ENCODE results near the gene WDR81.
A peak's percentile ranks its signal among the peaks of the same experiment; 100 is the strongest.
"Not testable (repeated sequence)": the region's sequence is repeated elsewhere in the genome, so short reads cannot be mapped to it uniquely, and the experiment has no call there.

WDR81 gene

DNA sequence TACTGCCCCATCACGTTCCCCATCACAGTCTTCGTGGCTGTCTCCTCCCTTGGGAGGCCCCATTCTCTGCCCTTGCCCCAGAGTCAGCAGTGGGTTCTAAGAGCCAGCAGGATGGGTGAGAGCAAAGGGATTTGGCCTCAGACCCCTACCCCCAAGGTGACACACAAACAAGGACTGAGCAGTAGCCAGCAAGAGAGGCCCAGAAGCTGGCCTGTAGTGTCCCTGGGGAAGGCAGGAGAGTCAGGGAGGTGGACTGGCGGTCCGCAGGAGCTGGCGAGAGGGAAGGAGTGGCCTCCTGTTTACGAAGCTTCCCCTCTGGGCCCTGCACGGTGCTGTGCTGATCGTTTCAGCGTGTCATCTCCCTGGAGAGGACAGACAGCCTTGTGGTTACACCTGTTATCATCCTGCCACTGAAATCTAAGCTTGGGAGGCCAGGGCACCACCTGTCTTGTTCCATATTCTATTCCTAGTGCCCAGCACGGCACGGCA is 8.4 kb downstream of the WDR81 start:
- DNase-seq (no peak), ATAC-seq (no peak)
- Mint-ChIP-seq H3K27ac (no peak overlapping the region), H3K4me3 (no peak overlapping the region), H3K27me3 (no peaks in the 10 kb centered on the region), H3K4me1 (peaks cover 18% of the 10 kb centered on the region), H3K36me3 (ENCODE audit: low read depth) (peaks cover 3% of the 10 kb centered on the region), H3K9me3 (no peaks in the 10 kb centered on the region)

DNA sequence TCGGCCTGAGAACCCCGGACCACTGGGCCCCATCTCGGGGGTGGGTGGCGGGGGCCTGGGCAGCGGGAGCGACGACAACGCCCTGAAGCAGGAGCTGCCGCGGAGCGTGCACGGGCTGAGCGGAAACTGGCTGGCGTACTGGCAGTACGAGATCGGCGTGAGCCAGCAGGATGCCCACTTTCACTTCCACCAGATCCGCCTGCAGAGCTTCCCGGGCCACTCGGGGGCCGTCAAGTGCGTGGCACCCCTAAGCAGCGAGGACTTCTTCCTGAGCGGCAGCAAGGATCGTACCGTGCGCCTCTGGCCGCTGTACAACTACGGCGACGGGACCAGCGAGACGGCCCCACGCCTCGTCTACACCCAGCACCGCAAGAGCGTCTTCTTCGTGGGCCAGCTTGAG is 9.3 kb downstream of the WDR81 start:
- no peak overlapping the region for H3K27ac Mint-ChIP-seq

DNA sequence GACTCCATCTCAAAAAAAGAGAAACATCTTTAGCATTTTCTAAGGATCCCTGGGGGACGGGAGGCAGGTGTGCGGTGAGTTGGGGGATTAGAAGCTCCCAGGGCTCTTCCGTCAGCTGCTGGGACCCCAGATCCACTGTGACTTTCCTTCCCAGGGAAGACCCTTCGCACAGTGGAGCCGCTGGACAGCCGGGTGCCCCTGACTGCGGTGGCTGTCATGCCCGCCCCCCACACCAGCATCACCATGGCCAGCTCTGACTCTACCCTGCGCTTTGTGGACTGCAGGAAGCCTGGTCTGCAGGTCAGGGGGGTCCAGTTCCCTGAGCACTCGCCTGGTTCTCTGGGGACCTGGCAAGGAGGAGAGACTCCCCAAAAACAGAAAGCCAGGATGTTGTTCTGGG is 10.9 kb downstream of the WDR81 start:
- Mint-ChIP-seq H3K27me3 (no peaks in the 10 kb centered on the region), H3K4me3 (no peak overlapping the region), H3K4me1 (peaks cover 12% of the 10 kb centered on the region), H3K9me3 (no peaks in the 10 kb centered on the region), H3K36me3 (ENCODE audit: low read depth) (no peaks in the 10 kb centered on the region), H3K27ac (no peak overlapping the region)
- no peak for ATAC-seq
- DNase-seq = no peak

More for the DNA sequence above, 9.3 kb downstream of the WDR81 start:
- Mint-ChIP-seq H3K36me3 (ENCODE audit: low read depth) (no peaks in the 10 kb centered on the region), H3K27me3 (no peaks in the 10 kb centered on the region), H3K4me3 (no peak overlapping the region), H3K9me3 (no peaks in the 10 kb centered on the region), H3K4me1 (peaks cover 16% of the 10 kb centered on the region)
- ATAC-seq (no peak), DNase-seq (no peak)

DNA sequence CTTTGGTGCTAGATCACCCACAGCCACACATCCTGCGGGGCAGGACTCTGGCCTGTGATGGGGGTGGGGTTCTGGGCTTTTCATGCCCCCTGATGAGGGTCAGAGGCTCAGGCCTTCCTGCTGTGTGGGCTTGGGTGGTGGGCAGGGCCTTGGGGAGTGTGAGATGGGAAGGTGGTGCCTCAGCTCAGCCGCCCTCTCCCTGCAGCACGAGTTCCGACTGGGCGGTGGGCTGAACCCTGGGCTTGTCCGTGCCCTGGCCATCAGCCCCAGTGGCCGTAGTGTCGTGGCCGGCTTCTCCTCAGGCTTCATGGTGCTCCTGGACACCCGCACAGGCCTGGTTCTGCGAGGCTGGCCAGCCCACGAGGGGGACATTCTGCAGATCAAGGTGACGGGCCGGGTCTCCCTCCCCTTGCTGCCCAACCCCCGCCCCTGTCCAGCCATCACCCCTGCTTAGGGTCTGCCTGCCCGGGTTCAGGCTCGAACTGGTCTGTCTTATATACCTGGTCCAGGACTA is 11.4 kb downstream of the WDR81 start:
- H3K4me1 Mint-ChIP-seq = peaks cover 12% of the 10 kb centered on the region
- DNase-seq (no peak), ATAC-seq (no peak)
- no peaks in the 10 kb centered on the region for H3K9me3 Mint-ChIP-seq
- H3K27ac Mint-ChIP-seq = no peak overlapping the region
- no peaks in the 10 kb centered on the region for H3K27me3 Mint-ChIP-seq
- H3K36me3 Mint-ChIP-seq (ENCODE audit: low read depth) = no peaks in the 10 kb centered on the region
- no peak overlapping the region for H3K4me3 Mint-ChIP-seq

DNA sequence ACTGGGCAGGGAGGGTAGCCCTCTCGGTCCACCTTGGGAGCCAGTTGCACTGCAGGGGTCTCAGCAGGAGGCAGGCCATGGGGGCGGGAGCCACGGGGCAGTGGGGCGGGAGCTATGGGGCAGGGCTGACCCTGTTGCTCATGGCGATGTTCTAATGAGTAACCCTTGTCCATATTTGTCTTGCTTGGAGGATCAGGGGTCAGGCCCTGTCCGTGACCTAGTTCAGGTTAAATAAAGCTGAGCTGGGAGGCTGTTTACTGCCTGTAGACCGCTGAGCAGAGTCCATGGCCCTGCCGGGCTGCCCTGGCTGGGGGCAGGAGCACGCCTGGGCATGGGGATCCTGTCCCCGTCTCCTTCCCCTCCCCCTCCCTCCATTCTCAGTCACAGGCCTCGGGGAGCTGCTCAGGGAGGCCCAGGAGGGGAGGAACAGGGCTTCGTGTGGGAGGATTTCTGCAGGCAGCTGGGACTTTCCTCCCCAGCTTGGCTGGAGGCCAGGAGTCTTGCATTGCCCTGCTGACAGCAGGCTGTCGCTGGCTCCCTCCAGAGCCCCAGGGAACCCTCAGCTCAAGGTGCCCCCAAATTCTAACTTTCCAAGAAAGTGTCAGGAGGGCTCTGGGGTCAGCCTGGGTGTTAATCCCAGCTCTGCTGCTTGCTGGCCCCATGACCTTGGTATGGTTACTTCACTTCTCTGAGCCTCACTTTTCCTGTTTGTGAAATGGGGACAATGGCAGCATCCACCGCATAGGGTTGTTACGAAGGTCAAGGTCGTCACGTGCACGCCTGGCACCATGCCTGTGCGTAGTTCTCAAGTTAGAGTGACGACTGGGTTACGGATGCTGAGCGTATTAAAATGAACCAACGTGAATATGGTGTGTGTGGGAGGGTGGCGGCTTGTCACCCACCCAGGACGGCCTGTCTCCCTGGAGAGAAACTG is 12.1 kb downstream of the WDR81 start:
- peaks cover 12% of the 10 kb centered on the region for H3K4me1 Mint-ChIP-seq
- H3K36me3 Mint-ChIP-seq (ENCODE audit: low read depth) = no peaks in the 10 kb centered on the region
- no peaks in the 10 kb centered on the region for H3K9me3 Mint-ChIP-seq
- DNase-seq (peak; percentile 63), ATAC-seq (peak; percentile 75)
- no peak overlapping the region for H3K27ac Mint-ChIP-seq
- no peak overlapping the region for H3K4me3 Mint-ChIP-seq
- H3K27me3 Mint-ChIP-seq = no peaks in the 10 kb centered on the region

DNA sequence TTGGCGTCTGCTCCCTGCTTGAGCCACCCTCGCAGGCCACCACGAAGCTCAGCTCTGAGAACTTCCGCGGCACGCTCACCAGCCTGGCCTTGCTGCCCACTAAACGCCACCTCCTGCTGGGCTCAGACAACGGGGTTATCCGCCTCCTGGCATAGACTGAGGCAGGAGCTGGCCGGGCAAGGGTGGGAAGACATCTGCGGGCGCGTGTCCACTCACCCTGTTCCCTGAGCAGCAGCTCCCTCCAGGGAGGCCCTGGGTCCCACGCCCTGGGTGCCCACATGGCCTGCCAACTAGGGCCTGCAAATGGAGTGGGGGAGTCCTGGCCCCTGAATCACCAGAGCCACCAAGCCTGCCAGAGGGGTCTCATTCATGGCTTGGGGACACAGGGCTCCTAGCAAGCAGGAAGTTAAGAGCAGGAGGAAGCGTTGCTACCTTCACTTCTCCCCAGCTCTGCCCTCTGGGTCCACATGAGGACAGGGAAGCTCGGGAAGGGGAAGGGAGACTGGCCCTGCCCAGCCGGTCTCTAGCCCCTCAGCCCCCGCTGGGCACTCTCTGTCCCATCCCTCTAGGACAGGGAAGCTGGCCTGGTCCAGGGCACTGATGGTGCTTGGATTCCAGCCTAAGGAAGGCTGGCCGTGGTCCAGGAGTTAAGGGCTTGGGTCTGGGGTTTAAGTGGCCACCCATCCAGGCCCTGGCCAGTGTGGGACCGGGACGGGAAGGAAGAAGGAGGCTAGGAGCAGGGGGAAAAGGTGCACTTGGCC is 13.2 kb downstream of the WDR81 start:
- Mint-ChIP-seq H3K27ac (no peak overlapping the region), H3K4me3 (no peak overlapping the region), H3K4me1 (peaks cover 12% of the 10 kb centered on the region), H3K9me3 (no peaks in the 10 kb centered on the region), H3K36me3 (ENCODE audit: low read depth) (no peaks in the 10 kb centered on the region), H3K27me3 (no peaks in the 10 kb centered on the region)
- ATAC-seq = no peak
- DNase-seq = no peak

DNA sequence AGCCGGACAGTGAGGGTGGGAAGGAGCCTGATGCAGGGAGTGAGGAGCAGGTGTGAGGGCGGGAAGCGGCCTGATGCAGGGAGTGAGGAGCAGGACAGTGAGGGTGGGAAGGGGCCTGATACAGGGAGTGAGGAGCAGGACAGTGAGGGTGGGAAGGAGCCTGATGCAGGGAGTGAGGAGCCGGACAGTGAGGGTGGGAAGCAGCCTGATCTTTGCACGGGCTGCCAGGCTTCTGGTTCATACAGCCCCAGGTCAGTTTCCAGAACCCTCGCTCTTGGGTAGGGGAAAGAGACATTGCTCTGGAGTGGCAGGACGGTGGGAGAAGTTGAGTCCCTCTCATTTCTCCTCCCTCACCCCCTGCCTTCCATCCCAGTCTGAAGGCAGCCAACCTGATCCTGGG is 17.4 kb downstream of the WDR81 start:
- H3K36me3 Mint-ChIP-seq (ENCODE audit: low read depth); H3K27ac Mint-ChIP-seq; H3K4me3 Mint-ChIP-seq; DNase-seq; H3K27me3 Mint-ChIP-seq; ATAC-seq; H3K9me3 Mint-ChIP-seq; H3K4me1 Mint-ChIP-seq: not testable (repeated sequence)

DNA sequence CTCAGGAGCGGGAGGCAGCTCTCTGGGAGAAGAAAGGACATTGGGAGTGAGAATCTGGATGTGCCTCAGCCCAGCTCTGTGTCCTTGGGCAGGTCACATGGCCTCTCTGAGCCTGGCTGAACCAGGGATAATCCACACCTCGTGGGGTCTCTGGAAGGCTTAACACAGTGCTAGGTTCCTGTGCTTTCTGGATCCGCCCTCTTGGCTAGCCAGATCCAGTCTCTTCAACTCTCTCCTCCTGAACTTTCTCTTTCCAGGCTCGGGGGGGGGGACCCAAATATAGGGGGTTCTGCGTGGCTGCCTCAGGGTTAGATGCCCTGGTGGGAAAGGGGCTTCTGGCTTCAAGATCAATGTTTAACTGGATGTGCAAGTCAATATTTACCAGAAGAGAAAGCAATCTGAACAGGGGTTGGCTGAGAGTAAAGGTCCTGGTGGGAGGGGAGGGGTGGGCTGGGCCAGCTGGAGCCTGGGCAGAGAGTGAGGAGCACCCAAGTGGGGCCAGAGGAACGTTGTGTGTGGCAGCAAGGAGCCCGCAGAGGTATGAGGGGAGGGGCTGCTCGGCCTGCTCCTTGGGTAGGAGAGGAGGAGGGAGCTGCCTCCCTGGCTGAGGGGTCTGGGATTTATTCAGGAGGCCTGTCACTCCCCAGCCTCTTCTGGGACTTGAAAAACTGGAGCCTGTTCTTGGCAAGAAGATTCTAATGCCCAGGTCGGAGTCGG is 18.0 kb downstream of the WDR81 start, which contains the start of gene SERPINF2:
Gene SERPINF2, plus strand, starts transcription at position 501 of the 717 bp plus-strand sequence. CDS start 2,125 bp downstream, outside the sequence.
- Mint-ChIP-seq H3K27ac (no peak within 1 kb of the TSS), H3K4me3 (no peak within 1 kb of the TSS), H3K27me3 (no peaks in the 10 kb centered on the region), H3K4me1 (no peaks in the 10 kb centered on the region), H3K9me3 (no peaks in the 10 kb centered on the region), H3K36me3 (ENCODE audit: low read depth) (no peaks in the 10 kb centered on the region)
- no peak for ATAC-seq
- DNase-seq = no peak

DNA sequence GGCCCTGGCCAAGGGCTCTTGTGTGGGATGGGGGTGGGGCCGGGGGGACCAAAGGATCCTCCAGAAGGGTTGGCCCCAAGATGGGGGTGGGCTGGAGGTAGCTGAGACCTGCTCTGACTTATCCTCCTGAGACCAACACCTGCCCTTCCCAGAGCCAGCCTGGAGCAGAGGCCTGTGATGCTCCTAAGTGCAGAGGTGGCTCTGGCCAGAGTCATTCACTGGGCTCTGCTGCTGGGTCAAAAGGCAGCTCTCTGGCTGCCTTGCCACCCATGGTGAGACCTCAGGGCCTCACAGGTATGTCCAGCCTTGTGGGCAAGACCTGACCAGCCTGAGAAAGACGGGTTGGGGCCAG is 18.6 kb downstream of the WDR81 start:
- ATAC-seq (no peak), DNase-seq (no peak)
- H3K4me1 Mint-ChIP-seq = no peaks in the 10 kb centered on the region
- H3K27me3 Mint-ChIP-seq = no peaks in the 10 kb centered on the region
- H3K4me3 Mint-ChIP-seq = no peak overlapping the region
- H3K36me3 Mint-ChIP-seq (ENCODE audit: low read depth) = no peaks in the 10 kb centered on the region
- H3K27ac Mint-ChIP-seq = no peak overlapping the region
- H3K9me3 Mint-ChIP-seq = no peaks in the 10 kb centered on the region

DNA sequence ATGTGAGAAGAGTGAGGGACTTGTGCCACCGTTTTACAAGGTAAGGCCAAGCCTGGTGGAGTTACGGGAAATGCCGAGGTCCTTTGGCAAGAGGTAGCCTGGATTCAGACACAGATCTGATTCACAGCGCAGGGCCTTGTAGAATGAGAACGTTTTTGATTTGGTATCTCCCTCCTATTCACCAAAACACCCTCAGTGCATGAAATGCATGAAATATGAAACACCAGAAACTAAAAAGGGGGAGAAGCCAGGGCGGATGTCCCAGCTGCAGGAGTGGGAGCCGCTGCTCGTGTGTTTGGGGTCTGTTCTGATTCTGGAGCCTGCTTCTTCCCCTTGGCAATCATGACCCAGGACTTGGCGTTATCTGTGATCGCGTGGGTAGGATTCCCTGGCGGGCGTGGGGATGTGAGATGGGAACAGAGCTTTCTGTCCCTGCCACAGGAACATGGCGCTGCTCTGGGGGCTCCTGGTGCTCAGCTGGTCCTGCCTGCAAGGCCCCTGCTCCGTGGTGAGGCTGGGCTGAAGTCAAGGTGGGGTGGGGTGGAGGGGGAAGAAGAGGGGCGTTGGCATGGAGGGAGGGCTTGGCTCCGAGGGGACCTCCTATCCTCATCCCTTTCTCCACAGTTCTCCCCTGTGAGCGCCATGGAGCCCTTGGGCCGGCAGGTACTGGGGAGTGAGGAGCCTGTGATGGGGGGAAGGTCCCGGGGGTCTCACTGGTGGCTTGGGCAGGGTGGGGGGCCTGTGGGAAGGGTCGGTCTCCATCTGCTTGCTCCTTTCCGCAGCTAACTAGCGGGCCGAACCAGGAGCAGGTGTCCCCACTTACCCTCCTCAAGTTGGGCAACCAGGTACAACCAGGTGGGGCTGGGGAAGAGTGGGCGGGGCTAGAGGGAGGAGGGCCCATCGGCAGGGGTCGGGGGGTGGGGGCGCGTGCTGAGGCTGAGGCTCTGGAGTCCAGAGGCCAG is 20.3 kb downstream of the WDR81 start:
- ATAC-seq = no peak
- no peak for DNase-seq
- H3K4me3 Mint-ChIP-seq = no peak overlapping the region
- H3K4me1 Mint-ChIP-seq = no peaks in the 10 kb centered on the region
- H3K27me3 Mint-ChIP-seq = no peaks in the 10 kb centered on the region
- H3K9me3 Mint-ChIP-seq = no peaks in the 10 kb centered on the region
- no peak overlapping the region for H3K27ac Mint-ChIP-seq
- no peaks in the 10 kb centered on the region for H3K36me3 Mint-ChIP-seq (ENCODE audit: low read depth)

DNA sequence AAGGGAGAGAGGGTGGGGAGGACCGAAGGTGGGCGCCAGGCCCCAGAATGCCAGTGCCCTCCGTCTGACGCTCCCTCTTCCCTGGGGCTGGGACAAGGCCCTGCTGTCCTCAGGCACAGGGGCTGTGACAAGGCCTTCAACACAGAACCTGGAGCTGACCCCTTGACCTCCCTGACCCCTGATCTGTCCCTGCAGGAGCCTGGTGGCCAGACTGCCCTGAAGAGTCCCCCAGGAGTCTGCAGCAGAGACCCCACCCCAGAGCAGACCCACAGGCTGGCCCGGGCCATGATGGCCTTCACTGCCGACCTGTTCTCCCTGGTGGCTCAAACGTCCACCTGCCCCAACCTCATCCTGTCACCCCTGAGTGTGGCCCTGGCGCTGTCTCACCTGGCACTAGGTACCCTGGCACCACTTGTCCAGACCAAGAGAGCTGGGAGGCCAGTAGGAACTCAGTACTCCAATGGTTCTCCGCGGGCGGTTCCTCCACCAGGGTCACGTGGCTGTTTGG is 21.1 kb downstream of the WDR81 start:
- no peak for ATAC-seq
- no peak overlapping the region for H3K27ac Mint-ChIP-seq
- H3K4me1 Mint-ChIP-seq = no peaks in the 10 kb centered on the region

DNA sequence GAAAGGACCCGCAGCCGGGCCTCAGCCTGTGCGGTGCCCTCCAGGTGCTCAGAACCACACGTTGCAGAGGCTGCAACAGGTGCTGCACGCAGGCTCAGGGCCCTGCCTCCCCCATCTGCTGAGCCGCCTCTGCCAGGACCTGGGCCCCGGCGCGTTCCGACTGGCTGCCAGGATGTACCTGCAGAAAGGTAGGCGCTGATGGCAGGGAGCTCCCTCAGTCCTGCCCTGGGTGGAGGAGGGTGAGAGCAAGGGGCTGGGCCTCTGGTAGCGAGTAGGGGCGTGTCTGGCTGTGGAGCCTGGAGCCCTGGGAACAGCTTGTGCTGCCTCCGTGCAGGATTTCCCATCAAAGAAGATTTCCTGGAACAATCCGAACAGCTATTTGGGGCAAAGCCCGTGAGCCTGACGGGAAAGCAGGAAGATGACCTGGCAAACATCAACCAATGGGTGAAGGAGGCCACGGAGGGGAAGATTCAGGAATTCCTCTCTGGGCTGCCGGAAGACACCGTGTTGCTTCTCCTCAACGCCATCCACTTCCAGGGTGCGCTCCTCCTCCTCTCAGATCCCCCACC is 22.6 kb downstream of the WDR81 start:
- DNase-seq = no peak

More for the DNA sequence above, 21.1 kb downstream of the WDR81 start:
- Mint-ChIP-seq H3K4me3 (no peak overlapping the region), H3K27me3 (no peaks in the 10 kb centered on the region), H3K36me3 (ENCODE audit: low read depth) (no peaks in the 10 kb centered on the region), H3K9me3 (no peaks in the 10 kb centered on the region)
- DNase-seq = no peak

DNA sequence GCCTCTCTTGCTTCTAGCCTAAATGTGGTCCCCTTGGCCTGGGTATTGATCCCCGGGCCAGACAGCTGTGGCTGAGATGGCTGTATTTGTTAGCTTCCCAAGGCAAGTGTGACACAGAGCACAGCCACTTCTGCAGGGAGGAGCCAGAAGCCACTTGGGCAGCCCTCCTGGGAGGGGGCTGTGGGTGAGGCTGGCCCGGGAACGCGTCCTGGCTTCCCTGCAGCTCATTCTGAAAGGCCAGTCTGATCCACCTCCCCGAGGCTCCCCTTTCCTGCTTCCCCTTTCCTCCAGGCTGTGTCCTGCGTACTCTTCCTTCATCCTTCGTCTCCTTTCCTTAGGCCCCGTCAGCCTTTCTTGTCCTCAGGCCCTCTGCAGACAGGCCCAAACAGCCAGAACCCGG is 26.1 kb downstream of the WDR81 start:
- H3K27ac Mint-ChIP-seq = no peak overlapping the region
- DNase-seq (no peak), ATAC-seq (no peak)
- H3K4me3 Mint-ChIP-seq = no peak overlapping the region
- no peaks in the 10 kb centered on the region for H3K27me3 Mint-ChIP-seq
- H3K9me3 Mint-ChIP-seq = no peaks in the 10 kb centered on the region
- no peaks in the 10 kb centered on the region for H3K36me3 Mint-ChIP-seq (ENCODE audit: low read depth)
- H3K4me1 Mint-ChIP-seq = peaks cover 2% of the 10 kb centered on the region

More for the DNA sequence above, 22.6 kb downstream of the WDR81 start:
- no peak overlapping the region for H3K27ac Mint-ChIP-seq
- no peaks in the 10 kb centered on the region for H3K4me1 Mint-ChIP-seq
- H3K9me3 Mint-ChIP-seq = no peaks in the 10 kb centered on the region
- no peak for ATAC-seq
- no peaks in the 10 kb centered on the region for H3K27me3 Mint-ChIP-seq
- H3K4me3 Mint-ChIP-seq = no peak overlapping the region
- no peaks in the 10 kb centered on the region for H3K36me3 Mint-ChIP-seq (ENCODE audit: low read depth)

All from activated naive CD8-positive, alpha-beta T cell treated with anti-CD3 and anti-CD28 coated beads, Interleukin-2, amount 50 U/mL, for 24 hours (primary cell).